ENCODE results near the gene ACSS1. TPM values are rescaled to one million over a fixed set of nuclear protein-coding genes. Genes with fewer than 3 reads are reported as not detected.

Gene ACSS1
- 10.3 TPM for total RNA-seq

DNA sequence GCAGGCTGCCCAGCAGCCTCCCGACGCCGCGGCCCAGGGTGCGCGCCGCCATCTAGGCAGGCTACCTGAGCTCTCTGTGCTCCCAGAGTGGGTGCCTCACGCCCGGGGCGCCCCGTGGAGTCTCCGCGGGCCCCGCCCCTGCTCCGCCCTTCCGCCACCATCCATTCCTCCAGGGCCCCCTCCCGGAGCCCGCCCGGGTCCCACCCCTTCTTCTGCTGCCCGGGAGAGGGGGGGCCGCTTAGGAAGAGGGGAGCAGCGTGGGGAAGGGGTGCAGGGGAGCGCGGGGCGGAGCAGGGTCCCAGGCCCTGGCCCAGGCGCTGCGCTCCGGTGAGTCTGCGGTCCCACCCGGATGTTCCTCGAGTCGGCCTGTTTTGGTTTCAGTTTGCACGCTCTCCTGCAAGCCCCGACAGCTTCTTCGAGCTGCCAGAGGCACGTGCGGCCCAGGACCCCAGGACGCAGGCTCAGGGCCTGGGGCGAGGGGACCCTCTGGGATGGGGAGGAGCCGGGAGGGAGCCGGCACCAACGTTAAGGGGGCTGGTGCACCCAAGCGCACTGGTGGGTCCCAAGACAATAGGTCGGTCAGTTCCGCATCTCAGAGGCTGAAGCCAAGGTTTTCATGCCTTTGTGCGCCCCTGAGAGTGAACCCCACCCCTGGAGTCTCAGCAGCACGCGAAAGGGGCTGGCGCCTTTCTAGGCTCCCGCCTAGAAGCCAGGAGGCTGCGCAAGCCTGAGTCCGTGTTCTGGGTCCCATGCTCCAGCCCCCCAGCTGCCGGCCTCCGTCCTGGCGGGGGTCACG is at the start of gene ACSS1:
TSS of gene ACSS1 (minus strand) at position 89 of the 796 bp plus-strand sequence. CDS start at position 52, 37 bp downstream.

DNA sequence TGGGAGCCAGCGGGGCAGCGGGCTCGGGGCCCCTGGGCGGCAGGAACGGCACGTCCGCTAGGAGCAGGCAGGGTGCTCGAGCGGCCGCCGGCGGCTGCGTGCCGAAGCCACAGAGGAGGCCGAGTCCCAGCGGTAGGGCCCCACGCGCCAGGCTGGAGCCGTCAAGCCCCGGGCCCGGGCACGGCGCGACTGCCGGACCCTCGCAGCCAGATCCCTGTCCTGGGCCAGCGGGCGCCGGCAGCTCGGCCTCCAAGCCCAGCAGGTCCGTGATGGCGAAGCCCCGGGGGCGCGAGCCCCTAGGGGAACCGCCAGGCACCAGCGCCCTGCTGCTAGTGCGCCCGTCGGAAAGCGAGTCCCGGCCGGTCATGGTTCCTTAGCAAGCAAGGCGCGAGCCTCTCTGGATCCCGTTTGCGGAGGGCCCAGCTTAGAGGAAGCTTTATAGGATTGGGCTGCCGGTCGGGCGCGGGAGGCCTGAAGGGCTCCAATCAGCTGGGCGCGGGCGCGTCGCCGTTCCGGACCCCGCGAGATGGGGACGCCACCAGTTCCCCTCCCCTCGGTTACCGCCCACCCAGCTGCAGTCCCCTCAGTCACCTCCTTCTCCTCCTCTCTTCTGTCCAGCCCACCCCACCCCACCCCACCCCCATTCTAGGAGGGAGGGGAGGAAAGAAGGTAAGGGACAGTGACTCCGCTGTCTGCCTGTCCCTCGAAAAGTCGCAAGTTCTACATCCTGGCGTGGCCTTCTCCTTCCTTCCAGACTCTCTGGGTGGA is 24.0 kb upstream of the ACSS1 start, which contains the start of gene VSX1:
TSS of gene VSX1 (minus strand) at position 412 of the 768 bp plus-strand sequence. CDS start at position 367, 45 bp downstream.

DNA sequence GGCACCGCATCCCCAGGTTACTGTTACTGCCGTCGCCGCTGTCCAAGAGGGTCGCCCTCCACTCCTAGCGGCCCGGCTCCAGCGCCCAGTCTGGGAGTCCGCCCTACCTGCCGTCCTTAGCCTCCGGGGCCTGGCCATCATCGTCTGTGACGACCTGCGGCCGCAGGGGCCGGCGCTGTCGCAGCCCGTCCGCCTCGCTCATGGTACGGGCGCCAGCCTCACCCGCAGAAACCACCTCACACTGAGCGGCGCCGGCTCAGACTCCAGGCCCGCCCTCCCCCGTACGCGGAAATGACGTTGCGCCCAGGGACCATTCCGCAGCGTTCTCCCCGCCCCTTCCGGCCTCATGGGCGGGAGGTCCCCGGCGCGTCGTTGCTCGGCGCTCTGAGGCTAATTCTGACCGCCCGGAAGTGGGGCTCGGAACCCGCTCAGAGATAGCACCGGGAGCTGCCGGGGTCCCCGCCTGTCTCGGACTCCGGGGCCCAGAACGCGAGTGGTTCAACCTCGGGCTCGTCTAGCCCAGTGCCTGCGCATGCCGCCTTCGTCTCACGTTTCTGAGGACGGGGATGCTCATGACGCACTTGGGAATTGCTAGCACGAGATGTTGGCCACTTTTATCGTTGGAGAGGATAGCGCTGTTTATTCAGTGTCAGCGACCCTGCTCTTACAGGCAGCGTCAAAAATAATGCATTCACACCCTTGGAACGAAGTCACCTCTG is 65.3 kb downstream of the ACSS1 start, which contains the start of gene APMAP:
TSS of gene APMAP (minus strand) at position 265 of the 719 bp plus-strand sequence. CDS start at position 202, 63 bp downstream.

Small RNA genes within 50 kb of the gene (small RNA-seq; reads per million reads assigned to genes)
- gene RNU6-1257P (ENCODE audit: low replicate concordance) = not detected

Other genes with a start within 250 kb of the ACSS1 start
- not detected for gene CST7, start 108.9 kb downstream of the ACSS1 start, total RNA-seq
- 53.5 TPM for gene APMAP, start 65.4 kb downstream of the ACSS1 start, total RNA-seq
- gene VSX1, start 24.0 kb upstream of the ACSS1 start, total RNA-seq = not detected
- gene ENTPD6, start 137.6 kb upstream of the ACSS1 start, total RNA-seq = 69.5 TPM
- gene PYGB, start 189.9 kb upstream of the ACSS1 start, total RNA-seq = 66.4 TPM

All from parietal lobe (tissue), 2 donors.